GM06990 (cell line): ENCODE data around the gene ZNF331.

Source experiments
- DNase-seq: peaks from one replicate; pipeline ENCODE4 v3.0.0-alpha.2; 2011; ENCODE audit not compliant: insufficient read length; ENCODE audit errors: extremely low read depth
- H3K27me3 ChIP-seq: replicated peaks from 2 replicates; pipeline ENCODE4 v1.6.0; 2011; ENCODE audit warnings: low read length; ENCODE audit not compliant: control insufficient read depth, insufficient read depth
- H3K36me3 ChIP-seq: 2 replicates; pipeline ENCODE4 v1.5.1; 2011; ENCODE audit warnings: low read length; ENCODE audit not compliant: control insufficient read depth, insufficient read depth
- H3K4me3 ChIP-seq: replicated peaks from 2 replicates; pipeline ENCODE4 v1.5.1; 2011; ENCODE audit warnings: low read depth, mild to moderate bottlenecking, control low read depth, low read length
- TF ChIP-seq, protein P1 (sequence below): IDR thresholded peaks from 2 replicates; pipeline ENCODE4 v1.5.1; 2011; ENCODE audit warnings: low read length, control low read depth, mild to moderate bottlenecking, inconsistent platforms; ENCODE audit not compliant: insufficient read depth, poor library complexity, severe bottlenecking

ZNF331 gene

GRCh38 chr19:53520163-53520546 is 17.8 kb upstream of the ZNF331 start:
- Histone ChIP-seq H3K36me3 (no peaks in the 10 kb centered on the region), H3K27me3 (no peaks in the 10 kb centered on the region), H3K4me3 (peak overlapping the region; percentile 86)
- TF ChIP-seq, protein P1, sequence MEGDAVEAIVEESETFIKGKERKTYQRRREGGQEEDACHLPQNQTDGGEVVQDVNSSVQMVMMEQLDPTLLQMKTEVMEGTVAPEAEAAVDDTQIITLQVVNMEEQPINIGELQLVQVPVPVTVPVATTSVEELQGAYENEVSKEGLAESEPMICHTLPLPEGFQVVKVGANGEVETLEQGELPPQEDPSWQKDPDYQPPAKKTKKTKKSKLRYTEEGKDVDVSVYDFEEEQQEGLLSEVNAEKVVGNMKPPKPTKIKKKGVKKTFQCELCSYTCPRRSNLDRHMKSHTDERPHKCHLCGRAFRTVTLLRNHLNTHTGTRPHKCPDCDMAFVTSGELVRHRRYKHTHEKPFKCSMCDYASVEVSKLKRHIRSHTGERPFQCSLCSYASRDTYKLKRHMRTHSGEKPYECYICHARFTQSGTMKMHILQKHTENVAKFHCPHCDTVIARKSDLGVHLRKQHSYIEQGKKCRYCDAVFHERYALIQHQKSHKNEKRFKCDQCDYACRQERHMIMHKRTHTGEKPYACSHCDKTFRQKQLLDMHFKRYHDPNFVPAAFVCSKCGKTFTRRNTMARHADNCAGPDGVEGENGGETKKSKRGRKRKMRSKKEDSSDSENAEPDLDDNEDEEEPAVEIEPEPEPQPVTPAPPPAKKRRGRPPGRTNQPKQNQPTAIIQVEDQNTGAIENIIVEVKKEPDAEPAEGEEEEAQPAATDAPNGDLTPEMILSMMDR, result no peak
- no peak for DNase-seq

GRCh38 chr19:53520547-53521372 is 17.2 kb upstream of the ZNF331 start:
- no peaks in the 10 kb centered on the region for H3K27me3 ChIP-seq
- peak; percentile 85 for DNase-seq
- H3K36me3 ChIP-seq, result no peaks in the 10 kb centered on the region
- TF ChIP-seq, protein P1, result no peak
- peak overlapping the region; percentile 86 for H3K4me3 ChIP-seq

GRCh38 chr19:53521373-53522202 is 16.4 kb upstream of the ZNF331 start:
- no peak for DNase-seq
- no peaks in the 10 kb centered on the region for H3K36me3 ChIP-seq
- TF ChIP-seq, protein P1, result no peak
- H3K4me3 ChIP-seq, result peak overlapping the region; percentile 86
- no peaks in the 10 kb centered on the region for H3K27me3 ChIP-seq

DNA sequence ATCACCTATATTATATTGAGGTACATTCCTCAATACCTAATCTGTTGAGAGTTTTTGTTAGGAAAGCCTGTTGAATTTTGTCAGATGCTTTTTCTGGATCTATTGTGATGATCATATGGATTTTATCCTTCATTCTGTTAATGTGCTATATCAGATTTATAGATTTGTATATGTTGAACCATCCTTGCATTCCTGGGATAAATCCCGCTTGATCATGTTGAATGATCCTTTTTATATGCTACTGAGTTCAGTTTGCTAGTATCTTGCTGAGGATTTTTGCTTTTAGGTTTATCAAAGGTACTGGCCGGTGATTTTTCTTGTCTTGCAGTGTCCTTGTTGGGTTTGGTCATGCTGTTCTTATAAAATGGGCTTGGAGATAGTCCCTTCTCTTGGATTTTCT is 12.0 kb upstream of the ZNF331 start:
- TF ChIP-seq, protein P1, result no peak
- H3K27me3 ChIP-seq, result no peaks in the 10 kb centered on the region
- H3K4me3 ChIP-seq, result no peak overlapping the region
- no peak for DNase-seq
- H3K36me3 ChIP-seq, result no peaks in the 10 kb centered on the region

DNA sequence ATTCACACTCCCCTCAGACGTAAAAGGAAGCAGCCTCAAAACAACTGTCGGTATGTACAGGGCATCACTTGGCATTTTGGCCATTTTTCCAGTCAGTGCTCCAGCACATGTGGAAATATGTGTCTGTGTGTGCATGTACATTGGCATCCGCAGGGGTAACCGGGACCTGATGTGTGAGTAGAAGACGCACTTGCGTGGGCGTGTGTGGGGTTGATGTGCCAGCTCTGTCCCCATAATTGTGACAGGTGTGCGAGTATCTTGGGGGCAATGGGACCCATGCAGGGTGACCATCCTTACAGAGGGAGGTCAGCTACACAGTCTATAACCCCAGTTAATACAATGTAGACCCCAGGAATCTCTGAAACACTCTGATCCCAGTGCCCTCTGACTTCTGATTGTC is 7.3 kb upstream of the ZNF331 start:
- no peak overlapping the region for H3K4me3 ChIP-seq
- no peaks in the 10 kb centered on the region for H3K27me3 ChIP-seq
- DNase-seq, result no peak
- no peaks in the 10 kb centered on the region for H3K36me3 ChIP-seq
- TF ChIP-seq, protein P1, result no peak
